LNCAP (cell line): ENCODE data around the gene CNGB1.

Experiments
- TF ChIP-seq, protein P1 (sequence below): fragments of 450-650 bp; IDR thresholded peaks from 2 replicates; pipeline ENCODE4 v1.5.1; 2017; ENCODE audit warnings: mild to moderate bottlenecking

The CNGB1 gene

DNA sequence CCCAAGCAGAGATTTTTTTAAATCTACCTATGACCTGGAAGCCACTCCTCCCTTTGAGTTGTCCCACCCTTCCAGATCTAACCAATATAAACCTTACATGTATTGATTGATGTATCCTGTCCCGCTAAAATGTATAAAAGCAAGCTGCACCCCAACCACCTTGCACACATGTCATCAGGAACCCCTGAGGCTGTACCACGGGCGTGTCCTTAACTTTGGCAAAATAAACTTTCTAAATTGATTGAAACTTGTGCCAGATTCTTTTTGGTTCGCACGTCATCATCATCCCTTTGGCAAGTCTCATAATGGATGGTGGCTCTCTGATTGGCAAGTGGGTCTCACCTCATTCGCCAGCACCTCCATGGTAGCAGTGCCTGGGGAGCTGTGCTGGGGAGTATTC is 60.2 kb downstream of the CNGB1 start:
- TF ChIP-seq, protein P1, sequence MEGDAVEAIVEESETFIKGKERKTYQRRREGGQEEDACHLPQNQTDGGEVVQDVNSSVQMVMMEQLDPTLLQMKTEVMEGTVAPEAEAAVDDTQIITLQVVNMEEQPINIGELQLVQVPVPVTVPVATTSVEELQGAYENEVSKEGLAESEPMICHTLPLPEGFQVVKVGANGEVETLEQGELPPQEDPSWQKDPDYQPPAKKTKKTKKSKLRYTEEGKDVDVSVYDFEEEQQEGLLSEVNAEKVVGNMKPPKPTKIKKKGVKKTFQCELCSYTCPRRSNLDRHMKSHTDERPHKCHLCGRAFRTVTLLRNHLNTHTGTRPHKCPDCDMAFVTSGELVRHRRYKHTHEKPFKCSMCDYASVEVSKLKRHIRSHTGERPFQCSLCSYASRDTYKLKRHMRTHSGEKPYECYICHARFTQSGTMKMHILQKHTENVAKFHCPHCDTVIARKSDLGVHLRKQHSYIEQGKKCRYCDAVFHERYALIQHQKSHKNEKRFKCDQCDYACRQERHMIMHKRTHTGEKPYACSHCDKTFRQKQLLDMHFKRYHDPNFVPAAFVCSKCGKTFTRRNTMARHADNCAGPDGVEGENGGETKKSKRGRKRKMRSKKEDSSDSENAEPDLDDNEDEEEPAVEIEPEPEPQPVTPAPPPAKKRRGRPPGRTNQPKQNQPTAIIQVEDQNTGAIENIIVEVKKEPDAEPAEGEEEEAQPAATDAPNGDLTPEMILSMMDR = no peak

DNA sequence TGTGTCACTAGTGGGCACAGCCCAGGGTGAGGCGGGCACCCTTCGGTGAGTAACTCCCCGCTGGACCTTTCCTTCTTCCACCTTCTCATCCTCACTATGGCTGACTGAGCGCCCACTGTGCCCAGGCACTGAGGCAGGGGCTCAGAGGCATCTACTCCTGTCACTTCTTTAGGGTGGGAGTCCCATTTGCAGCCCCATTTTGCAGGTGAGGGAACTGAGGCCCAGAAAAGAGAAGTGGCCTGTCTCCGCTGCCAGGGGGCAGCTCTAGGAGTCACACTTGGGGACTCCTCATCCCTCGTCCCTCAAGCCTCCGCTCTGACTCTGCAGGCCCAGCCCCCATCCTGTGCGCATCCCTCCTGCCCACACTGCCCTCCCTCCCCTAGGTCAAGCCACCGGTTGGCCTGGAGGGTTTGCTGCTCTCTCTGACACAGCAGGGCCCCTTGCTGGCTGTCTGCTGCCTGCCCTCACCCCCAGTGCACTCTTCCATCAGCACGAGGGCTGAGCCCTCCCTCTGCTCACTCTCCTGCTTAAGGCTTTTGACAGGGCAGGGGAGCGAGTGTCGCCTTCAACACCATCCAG is 62.4 kb downstream of the CNGB1 start:
- TF ChIP-seq, protein P1 = no peak

DNA sequence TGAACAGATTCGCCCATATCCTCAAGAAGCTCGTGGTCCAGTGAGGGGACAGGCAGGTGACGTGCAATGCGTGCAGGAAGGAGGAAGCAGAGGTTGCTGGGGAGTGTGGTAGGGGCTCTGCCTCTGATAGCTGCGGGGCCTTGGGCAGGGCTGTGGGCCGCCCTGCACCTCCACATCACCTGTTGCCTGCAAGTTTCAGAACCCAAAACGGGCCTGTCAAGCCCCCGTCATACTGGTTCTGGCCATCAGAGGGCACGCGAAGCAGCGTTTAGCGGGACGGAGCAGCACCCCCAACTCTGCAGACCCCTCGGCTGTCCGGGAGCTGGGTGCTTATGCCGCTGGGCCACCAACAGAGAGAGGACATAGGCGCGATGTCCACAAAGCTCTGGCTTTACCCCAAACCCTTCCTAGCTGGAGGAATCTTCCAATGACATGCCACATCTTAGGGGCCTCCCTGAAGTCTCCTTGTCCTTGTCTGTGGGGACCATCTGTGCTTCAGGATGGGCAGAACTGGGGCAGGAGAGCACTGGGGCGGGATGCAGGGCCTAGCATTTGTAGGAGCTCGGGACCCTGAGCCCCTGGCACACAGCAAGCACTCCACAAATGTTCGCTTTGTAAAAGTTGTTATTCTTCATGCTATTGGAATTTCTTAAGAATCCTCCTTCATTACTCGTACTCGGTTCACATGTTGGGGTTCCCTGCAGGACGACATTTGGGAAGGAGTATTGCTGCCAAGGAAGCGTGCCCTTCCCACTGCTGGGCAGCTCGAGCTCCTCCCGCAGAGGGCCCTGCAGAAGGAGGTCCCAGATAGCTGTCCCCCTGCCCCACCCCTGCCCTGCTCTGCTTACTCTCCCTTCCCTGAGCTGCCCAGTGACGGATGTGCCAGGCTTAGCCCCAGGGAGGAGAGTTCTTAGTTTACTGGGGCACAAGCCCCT is 64.3 kb downstream of the CNGB1 start:
- TF ChIP-seq, protein P1 = peak; percentile 55

DNA sequence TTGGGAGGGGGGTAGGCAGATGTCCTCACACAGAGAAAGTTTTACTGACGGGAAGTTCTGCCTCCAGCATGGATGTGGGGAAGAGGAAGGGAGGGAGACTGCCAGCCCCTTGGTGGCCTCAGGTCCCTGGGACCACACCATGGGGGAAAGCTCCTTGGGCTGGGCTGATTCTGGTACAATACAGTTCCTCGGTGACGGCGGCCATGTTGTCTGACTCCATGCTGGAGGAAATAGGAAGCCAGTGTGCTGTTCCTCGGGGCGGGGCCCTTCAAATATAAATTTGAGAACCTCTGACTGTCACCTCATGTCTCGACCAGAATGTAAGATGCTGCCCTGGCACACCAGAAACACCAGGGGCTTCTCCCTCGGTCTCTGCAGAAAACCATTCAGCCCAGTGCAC is 66.8 kb downstream of the CNGB1 start:
- TF ChIP-seq, protein P1 = no peak

DNA sequence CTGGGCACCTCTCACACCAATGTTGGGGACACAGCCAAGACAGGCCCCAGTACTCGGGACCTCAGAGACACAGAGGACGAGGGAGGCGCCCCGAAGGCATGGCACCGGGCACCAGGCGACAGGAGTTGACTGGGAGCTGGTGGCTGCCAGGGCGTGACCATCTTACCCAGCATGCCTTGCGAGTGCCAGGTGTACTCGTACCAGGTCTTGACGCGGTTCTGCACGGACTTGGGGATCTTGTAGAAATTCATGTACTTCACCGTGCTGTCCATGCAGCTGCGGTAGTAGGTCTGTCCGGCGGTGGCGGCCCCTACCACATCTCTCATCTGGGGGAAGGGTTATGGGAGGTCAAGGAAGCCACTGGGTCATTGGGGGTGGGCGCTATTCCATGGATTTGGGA is 67.3 kb downstream of the CNGB1 start:
- TF ChIP-seq, protein P1 = no peak

DNA sequence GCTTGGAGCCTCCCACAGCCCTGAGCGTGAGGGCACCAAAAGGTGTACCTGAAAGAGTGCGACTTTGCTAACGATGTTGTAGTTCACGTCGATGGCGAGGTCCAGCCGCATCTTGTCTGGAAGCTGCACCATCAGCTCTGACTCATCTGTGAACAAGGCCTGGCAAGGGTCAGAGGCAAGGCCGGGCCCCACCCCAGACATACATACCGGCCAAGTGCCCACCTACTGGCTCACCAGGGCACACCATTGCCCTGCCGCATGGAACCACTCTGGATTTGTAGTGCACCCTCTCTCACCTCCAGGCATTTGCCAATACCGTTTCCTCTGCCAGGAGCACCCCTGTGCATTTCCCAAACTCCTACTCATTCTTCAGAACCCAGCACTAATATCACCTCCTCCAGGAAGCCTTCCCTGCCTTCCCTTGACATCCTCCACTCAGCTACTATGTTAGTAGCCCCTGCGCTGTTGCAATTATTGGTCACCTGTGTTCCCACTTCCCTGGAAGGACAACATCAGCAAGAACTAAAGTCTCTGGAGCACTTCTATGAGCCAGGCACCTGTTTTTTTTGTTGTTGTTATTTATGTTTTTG is 69.4 kb downstream of the CNGB1 start:
- TF ChIP-seq, protein P1 = no peak

DNA sequence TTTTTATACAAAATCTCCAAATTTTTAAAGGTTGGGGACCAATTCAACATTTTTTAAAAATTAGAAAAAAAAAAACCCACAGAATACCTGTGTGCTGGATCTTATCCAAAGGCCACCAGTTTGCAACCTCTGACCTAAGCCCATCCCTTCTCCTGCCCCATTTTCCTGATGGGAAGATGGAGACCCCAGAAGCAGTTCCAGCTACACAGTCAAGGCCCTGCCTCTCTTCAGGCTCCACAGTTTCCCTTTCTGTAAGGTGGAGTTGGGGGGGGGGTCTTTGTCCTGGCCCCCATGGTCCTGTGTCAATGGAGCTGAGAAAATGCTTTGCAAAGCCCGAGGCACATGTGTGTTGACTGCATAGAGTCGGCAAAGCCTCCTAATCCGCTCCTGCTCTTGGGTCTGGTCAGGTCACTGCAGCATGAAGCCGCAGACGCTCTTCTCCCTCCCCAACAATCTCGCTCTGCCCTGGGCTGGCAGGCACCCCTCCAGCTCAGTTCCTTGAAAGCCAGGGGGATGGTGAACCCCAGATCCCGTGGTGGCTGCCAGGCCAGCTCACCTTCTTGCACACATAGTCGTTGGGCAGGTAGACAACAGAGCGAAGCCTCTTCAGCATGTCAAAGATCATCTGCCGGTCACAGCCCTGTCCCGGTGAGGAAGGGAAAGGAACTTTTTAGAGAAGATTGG is 70.0 kb downstream of the CNGB1 start:
- TF ChIP-seq, protein P1 = no peak
